ENCODE results near the gene ATAT1. TPM values are rescaled to one million over a fixed set of nuclear protein-coding genes. Genes with fewer than 3 reads are reported as not detected.

The ATAT1 gene
- total and polyA plus RNA-seq, 9 of the 15 experiments (the other 6 are each of a cell fraction or from before 2014, with no cell fraction given), result 0.65 to 5.8 (median 1.6) TPM

- TF ChIP-seq UBTF (IDR thresholded peaks at IDR 0.05; ENCODE audit: borderline replicate concordance in 1 of 2, low read depth in 2 of 2, low read length in 2 of 2) (no peak), NUFIP1 (IDR thresholded peaks at IDR 0.05; ENCODE audit: partially characterized antibody) (no peak), PYGO2 (tag; IDR thresholded peaks at IDR 0.05) (peak; percentile 60; the same call in 1 of the 2 replicates), LEF1 (IDR thresholded peaks at IDR 0.05) (no peak), RHOXF2B (CRISPR knock-in tag; conservative IDR thresholded peaks at IDR 0.05) (0 out of 2 replicates have a peak, but pooled peaks have one; percentile 73), ZBTB49 (CRISPR knock-in tag; IDR thresholded peaks at IDR 0.05; ENCODE audit: borderline replicate concordance) (no peak), PCBP2 (IDR thresholded peaks at IDR 0.05; ENCODE audit: low read depth, low read length, poor library complexity, severe bottlenecking) (peak; percentile 55), ZNF445 (CRISPR knock-in tag; IDR thresholded peaks at IDR 0.05; ENCODE audit: low read depth) (0 out of 2 replicates have a peak, but pooled peaks have one; percentile 8), TEAD4 (IDR thresholded peaks at IDR 0.05; ENCODE audit: low read length) (0 out of 2 replicates have a peak, but pooled peaks have one; percentile 35), TEAD4 (CRISPR knock-in tag; IDR thresholded peaks at IDR 0.05; ENCODE audit: borderline replicate concordance) (no peak), SAFB2 (IDR thresholded peaks at IDR 0.05; ENCODE audit: borderline replicate concordance, low read depth, low read length, severe bottlenecking) (no peak), KHSRP (IDR thresholded peaks at IDR 0.05) (peak; percentile 13; the same call in 1 of the 2 replicates), SIN3A (IDR thresholded peaks at IDR 0.05; ENCODE audit: borderline replicate concordance in 2 of 2, control insufficient read depth in 1 of 2, low read depth in 2 of 2, low read length in 2 of 2) (peak in 1 of 2 experiments; percentile 50; a peak in 2 of 4 replicates), RNF2 (IDR thresholded peaks at IDR 0.05) (no peak), ARID2 (IDR thresholded peaks at IDR 0.05) (0 out of 2 replicates have a peak, but pooled peaks have one; percentile 5), CREM (IDR thresholded peaks at IDR 0.05; ENCODE audit: low read depth) (no peak), CUX1 (CRISPR knock-in tag; IDR thresholded peaks at IDR 0.05) (no peak)
These were observed 10.5 kb upstream of the ATAT1 start (continued) for GRCh38 chr6:30615958-30616810.

Measured in K562 (cell line).